PFSK-1 (cell line): ENCODE results near the gene MATN4.
A peak's percentile ranks its signal among the peaks of the same experiment; 100 is the strongest.

Experiments
- FOXP2 ChIP-seq: optimal IDR thresholded peaks from 2 replicates; pipeline ENCODE3; 2011; ENCODE audit warnings: borderline replicate concordance, control low read depth, inconsistent platforms; ENCODE audit not compliant: insufficient read depth; ENCODE audit errors: extremely low read length, extremely low read depth
- POLR2AphosphoS5 ChIP-seq: IDR thresholded peaks from 2 replicates; pipeline ENCODE4 v1.6.1; 2012; ENCODE audit warnings: low read depth, mild to moderate bottlenecking, control low read depth, low read length, moderate library complexity
- REST ChIP-seq, 2 experiments: IDR thresholded peaks; 2 replicates each; pipeline versions ENCODE4 v1.6.1 to v1.8.0; 2011 to 2012; ENCODE audit warnings: low read depth in 2 of 2, low read length in 2 of 2, control low read depth in 1 of 2, inconsistent platforms in 1 of 2, mild to moderate bottlenecking in 1 of 2, moderate library complexity in 1 of 2; ENCODE audit not compliant: insufficient read depth in 1 of 2
- SIN3A ChIP-seq: IDR thresholded peaks from 2 replicates; pipeline ENCODE4 v1.6.1; 2012; ENCODE audit warnings: mild to moderate bottlenecking, low read length, moderate library complexity, borderline replicate concordance; ENCODE audit not compliant: insufficient read depth
- TAF1 ChIP-seq: IDR thresholded peaks from 2 replicates; pipeline ENCODE4 v1.6.1; 2012; ENCODE audit warnings: low read length, control low read depth, borderline replicate concordance; ENCODE audit not compliant: insufficient read depth

Gene MATN4

GRCh38 chr20:45341939-45342854, 34.1 kb upstream of the MATN4 start:
- TF ChIP-seq REST (IDR thresholded peaks at IDR 0.05; ENCODE audit: insufficient read depth in 1 of 2, low read depth in 2 of 2, low read length in 2 of 2) (no peak), FOXP2 (peak; percentile 30)

DNA sequence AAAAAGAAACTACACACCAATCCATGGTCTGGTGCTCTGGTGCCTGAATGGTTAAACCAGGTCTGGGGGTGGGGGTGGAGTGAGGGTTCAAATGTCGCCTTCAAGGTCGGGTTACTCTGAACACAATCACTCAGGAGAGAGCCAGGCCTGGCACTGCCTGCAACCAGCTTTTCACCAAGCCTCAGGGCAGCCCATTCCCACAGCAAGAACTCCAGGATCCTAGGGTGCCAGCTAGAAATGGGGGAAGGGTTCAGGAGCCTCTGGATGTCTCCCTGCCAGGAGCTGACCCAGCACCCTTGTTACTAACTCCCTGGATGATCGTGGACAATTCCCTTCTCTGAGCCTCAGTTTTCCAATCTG, 33.5 kb upstream of the MATN4 start:
- TF ChIP-seq SIN3A: no peak
- TF ChIP-seq POLR2AphosphoS5: no peak
- no peak for TF ChIP-seq REST (IDR thresholded peaks at IDR 0.05; ENCODE audit: insufficient read depth in 1 of 2, low read depth in 2 of 2, low read length in 2 of 2)
- TF ChIP-seq FOXP2: no peak
- no peak for TF ChIP-seq TAF1

DNA sequence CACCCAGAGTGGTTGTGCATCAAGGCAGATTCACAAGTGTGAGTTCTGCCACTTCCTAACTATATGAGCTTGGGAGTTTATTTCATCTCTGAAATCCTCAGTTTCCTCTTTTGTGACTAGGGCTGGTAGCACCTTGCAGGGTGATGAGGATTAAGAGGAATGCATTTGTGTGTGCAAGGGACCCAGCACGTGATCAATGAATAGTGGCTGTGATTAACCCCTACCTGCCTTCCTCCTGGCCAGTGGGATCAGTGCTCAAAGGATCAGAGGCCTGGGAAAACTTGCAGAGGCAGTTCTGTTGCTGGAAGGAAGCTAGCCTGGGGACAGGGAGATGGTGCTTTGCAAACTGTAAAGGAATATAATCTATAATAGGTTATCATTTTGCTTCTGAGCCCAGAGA, 32.9 kb upstream of the MATN4 start:
- TF ChIP-seq FOXP2 (no peak), POLR2AphosphoS5 (no peak), TAF1 (no peak)

DNA sequence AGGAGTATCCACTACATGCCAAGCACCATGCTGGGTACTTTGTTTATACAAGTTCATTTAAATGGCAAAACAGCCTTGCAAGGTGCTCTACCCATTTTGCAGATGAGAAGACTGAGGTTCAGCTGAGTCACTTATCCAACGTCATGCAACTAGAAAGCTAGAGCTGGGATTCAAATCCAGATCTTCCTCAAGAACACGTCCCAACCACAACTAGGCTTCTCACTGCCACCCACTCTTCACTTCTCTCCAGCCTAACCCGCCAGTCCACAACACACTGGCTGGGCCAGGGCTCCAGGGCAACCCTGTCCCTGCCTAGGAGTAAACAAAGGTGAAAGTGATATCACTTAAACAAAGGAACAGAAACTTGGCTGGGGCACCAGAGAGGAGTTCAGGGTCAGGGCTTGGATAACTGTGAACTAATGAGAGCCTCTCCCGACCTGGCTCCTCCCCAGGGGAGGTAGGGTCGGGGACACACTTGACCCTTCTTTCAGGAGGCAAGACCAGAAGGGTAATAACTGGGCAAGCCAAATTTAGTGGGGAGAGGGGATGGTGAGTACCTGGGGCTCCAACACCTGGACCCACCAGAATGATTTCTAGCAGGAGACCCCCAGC, 32.2 kb upstream of the MATN4 start:
- TF ChIP-seq POLR2AphosphoS5 (no peak), REST (IDR thresholded peaks at IDR 0.05; ENCODE audit: insufficient read depth in 1 of 2, low read depth in 2 of 2, low read length in 2 of 2) (no peak), TAF1 (no peak), FOXP2 (no peak), SIN3A (no peak)

DNA sequence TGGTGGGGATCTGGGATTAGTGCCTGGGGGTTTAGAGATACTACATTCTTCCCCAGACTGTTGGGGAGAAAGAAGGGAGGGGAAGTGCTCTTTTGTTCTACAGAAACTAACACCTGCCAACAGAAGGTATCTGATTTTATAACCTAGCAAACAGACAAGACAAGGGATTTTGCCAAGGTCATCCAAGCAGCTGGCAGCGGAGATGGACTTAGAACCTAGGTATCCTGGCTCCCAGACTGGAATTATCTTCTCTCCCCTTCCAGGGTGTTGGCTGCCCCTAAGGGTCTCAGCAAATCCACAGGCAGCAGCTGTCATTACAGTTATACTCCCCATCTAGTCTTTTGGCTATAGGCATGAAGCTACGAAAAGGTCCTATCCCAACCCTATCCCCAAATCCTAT, 31.7 kb upstream of the MATN4 start:
- TF ChIP-seq FOXP2 (no peak), POLR2AphosphoS5 (no peak), REST (IDR thresholded peaks at IDR 0.05; ENCODE audit: insufficient read depth in 1 of 2, low read depth in 2 of 2, low read length in 2 of 2) (no peak), SIN3A (no peak)
